Skeletal muscle satellite cell (primary cell): ENCODE results near the gene ZNF280B.
A peak's percentile ranks its signal among the peaks of the same experiment; 100 is the strongest.
"Not testable (repeated sequence)": the region's sequence is repeated elsewhere in the genome, so short reads cannot be mapped to it uniquely, and the experiment has no call there.

Experiments
- H3K27me3 ChIP-seq: 2 replicates; pipeline ENCODE4 v1.7.0; 2013; ENCODE audit warnings: low read length; ENCODE audit not compliant: control insufficient read depth, insufficient read depth
- H3K36me3 ChIP-seq: 2 replicates; pipeline ENCODE4 v1.7.0; 2013; ENCODE audit warnings: mild to moderate bottlenecking, control low read depth, low read length; ENCODE audit not compliant: insufficient read depth
- H3K4me1 ChIP-seq: 2 replicates; pipeline ENCODE4 v1.7.0; 2013; ENCODE audit warnings: low read length; ENCODE audit not compliant: control insufficient read depth, insufficient read depth
- H3K4me2 ChIP-seq: 2 replicates; pipeline ENCODE4 v1.7.0; 2013; ENCODE audit warnings: mild to moderate bottlenecking, low read length
- H3K4me3 ChIP-seq: 2 replicates; pipeline ENCODE4 v1.7.0; 2013; ENCODE audit warnings: low read length
- H3K9ac ChIP-seq: 2 replicates; pipeline ENCODE4 v1.7.0; 2013; ENCODE audit warnings: mild to moderate bottlenecking, low read depth, low read length, moderate library complexity
- H3K9me3 ChIP-seq: replicated peaks from 2 replicates; pipeline ENCODE4 v1.7.0; 2013; ENCODE audit warnings: mild to moderate bottlenecking, control low read depth, low read length

ZNF280B gene

GRCh38 chr22:22533417-22533816 is 24.9 kb upstream of the ZNF280B start:
- no peak overlapping the region for H3K4me3 ChIP-seq

GRCh38 chr22:22532547-22533071 is 24.1 kb upstream of the ZNF280B start:
- H3K4me3 ChIP-seq, H3K9me3 ChIP-seq, H3K4me1 ChIP-seq, H3K4me2 ChIP-seq, H3K9ac ChIP-seq, H3K36me3 ChIP-seq: not testable (repeated sequence)
- H3K27me3 ChIP-seq, result peaks cover 11% of the 10 kb centered on the region

More at GRCh38 chr22:22533417-22533816, 24.9 kb upstream of the ZNF280B start:
- Histone ChIP-seq H3K9me3 (no peaks in the 10 kb centered on the region), H3K9ac (no peak overlapping the region), H3K36me3 (no peaks in the 10 kb centered on the region), H3K4me2 (no peak overlapping the region), H3K27me3 (peaks cover 11% of the 10 kb centered on the region), H3K4me1 (no peaks in the 10 kb centered on the region)

GRCh38 chr22:22531770-22532546 is 23.4 kb upstream of the ZNF280B start:
- Histone ChIP-seq H3K4me2 (no peak overlapping the region), H3K9ac (no peak overlapping the region), H3K4me1 (no peaks in the 10 kb centered on the region), H3K9me3 (no peaks in the 10 kb centered on the region), H3K27me3 (peaks cover 11% of the 10 kb centered on the region), H3K36me3 (no peaks in the 10 kb centered on the region), H3K4me3 (no peak overlapping the region)

- Histone ChIP-seq H3K9me3 (no peaks in the 10 kb centered on the region), H3K4me3 (no peak overlapping the region), H3K4me2 (no peak overlapping the region), H3K4me1 (no peaks in the 10 kb centered on the region), H3K9ac (no peak overlapping the region), H3K27me3 (peaks cover 22% of the 10 kb centered on the region), H3K36me3 (no peaks in the 10 kb centered on the region)
These were observed 20.2 kb upstream of the ZNF280B start for GRCh38 chr22:22528780-22529179.

- Histone ChIP-seq H3K4me3 (no peak overlapping the region), H3K27me3 (peaks cover 24% of the 10 kb centered on the region), H3K9me3 (no peaks in the 10 kb centered on the region), H3K36me3 (no peaks in the 10 kb centered on the region), H3K4me2 (no peak overlapping the region), H3K4me1 (no peaks in the 10 kb centered on the region), H3K9ac (no peak overlapping the region)
These were observed 18.8 kb upstream of the ZNF280B start for GRCh38 chr22:22527312-22527711.

- Histone ChIP-seq H3K27me3 (peaks cover 24% of the 10 kb centered on the region), H3K4me2 (no peak overlapping the region), H3K4me3 (no peak overlapping the region), H3K4me1 (no peaks in the 10 kb centered on the region), H3K9ac (no peak overlapping the region), H3K36me3 (no peaks in the 10 kb centered on the region), H3K9me3 (no peaks in the 10 kb centered on the region)
These were observed 17.8 kb upstream of the ZNF280B start for GRCh38 chr22:22526125-22526912.

- H3K9ac ChIP-seq, result no peak overlapping the region
- H3K27me3 ChIP-seq, result peaks cover 24% of the 10 kb centered on the region
- H3K36me3 ChIP-seq, result no peaks in the 10 kb centered on the region
- H3K4me3 ChIP-seq, result no peak overlapping the region
- no peak overlapping the region for H3K4me2 ChIP-seq
- no peaks in the 10 kb centered on the region for H3K4me1 ChIP-seq
- no peaks in the 10 kb centered on the region for H3K9me3 ChIP-seq
These were observed 15.0 kb upstream of the ZNF280B start for GRCh38 chr22:22523494-22523893.

GRCh38 chr22:22521631-22522030 is 13.1 kb upstream of the ZNF280B start:
- H3K36me3 ChIP-seq, result no peaks in the 10 kb centered on the region
- peaks cover 24% of the 10 kb centered on the region for H3K27me3 ChIP-seq
- H3K9me3 ChIP-seq, result no peaks in the 10 kb centered on the region
- H3K4me3 ChIP-seq, result no peak overlapping the region
- no peak overlapping the region for H3K9ac ChIP-seq
- no peaks in the 10 kb centered on the region for H3K4me1 ChIP-seq
- H3K4me2 ChIP-seq, result no peak overlapping the region

GRCh38 chr22:22520667-22521602 is 12.4 kb upstream of the ZNF280B start:
- H3K27me3 ChIP-seq, result peaks cover 19% of the 10 kb centered on the region
- H3K36me3 ChIP-seq, result no peaks in the 10 kb centered on the region
- no peak overlapping the region for H3K9ac ChIP-seq
- no peak overlapping the region for H3K4me2 ChIP-seq
- H3K4me3 ChIP-seq, result no peak overlapping the region
- H3K4me1 ChIP-seq, result no peaks in the 10 kb centered on the region
- no peaks in the 10 kb centered on the region for H3K9me3 ChIP-seq

- Histone ChIP-seq H3K4me3 (no peak within 1 kb of the TSS), H3K27me3 (peaks cover 19% of the 10 kb centered on the region), H3K36me3 (no peaks in the 10 kb centered on the region), H3K4me2 (peak within 1 kb of the TSS; percentile 26), H3K4me1 (no peaks in the 10 kb centered on the region), H3K9ac (no peak within 1 kb of the TSS), H3K9me3 (no peaks in the 10 kb centered on the region)
These were observed 11.6 kb upstream of the ZNF280B start, which contains the start of gene ZNF280A for GRCh38 chr22:22520020-22520656. ZNF280A (minus strand) TSS chr22:22520270; CDS start chr22:22515630, 4,640 bp downstream.
